Choroid plexus epithelial cell (primary cell): ENCODE data around the gene PMAIP1.

ENCODE experiments used
- DNase-seq: peaks from one replicate; pipeline ENCODE4 v3.0.0-alpha.2; 2010; ENCODE audit warnings: low read depth
- H3K4me3 ChIP-seq: 2 replicates; pipeline ENCODE4 v1.5.1; 2011; ENCODE audit warnings: low read depth, mild to moderate bottlenecking, control low read depth, low read length, moderate library complexity
- CTCF ChIP-seq: conservative IDR thresholded peaks from 2 replicates; pipeline ENCODE4 v1.5.1; 2011; ENCODE audit warnings: low read depth, mild to moderate bottlenecking, control low read depth, inconsistent platforms, low read length, moderate library complexity

Gene PMAIP1

GRCh38 chr18:59900222-59901128 is 679 bp downstream of the PMAIP1 start:
- H3K4me3 ChIP-seq, result peak overlapping the region; percentile 90
- no peak for TF ChIP-seq CTCF
- peak; percentile 92 for DNase-seq

DNA sequence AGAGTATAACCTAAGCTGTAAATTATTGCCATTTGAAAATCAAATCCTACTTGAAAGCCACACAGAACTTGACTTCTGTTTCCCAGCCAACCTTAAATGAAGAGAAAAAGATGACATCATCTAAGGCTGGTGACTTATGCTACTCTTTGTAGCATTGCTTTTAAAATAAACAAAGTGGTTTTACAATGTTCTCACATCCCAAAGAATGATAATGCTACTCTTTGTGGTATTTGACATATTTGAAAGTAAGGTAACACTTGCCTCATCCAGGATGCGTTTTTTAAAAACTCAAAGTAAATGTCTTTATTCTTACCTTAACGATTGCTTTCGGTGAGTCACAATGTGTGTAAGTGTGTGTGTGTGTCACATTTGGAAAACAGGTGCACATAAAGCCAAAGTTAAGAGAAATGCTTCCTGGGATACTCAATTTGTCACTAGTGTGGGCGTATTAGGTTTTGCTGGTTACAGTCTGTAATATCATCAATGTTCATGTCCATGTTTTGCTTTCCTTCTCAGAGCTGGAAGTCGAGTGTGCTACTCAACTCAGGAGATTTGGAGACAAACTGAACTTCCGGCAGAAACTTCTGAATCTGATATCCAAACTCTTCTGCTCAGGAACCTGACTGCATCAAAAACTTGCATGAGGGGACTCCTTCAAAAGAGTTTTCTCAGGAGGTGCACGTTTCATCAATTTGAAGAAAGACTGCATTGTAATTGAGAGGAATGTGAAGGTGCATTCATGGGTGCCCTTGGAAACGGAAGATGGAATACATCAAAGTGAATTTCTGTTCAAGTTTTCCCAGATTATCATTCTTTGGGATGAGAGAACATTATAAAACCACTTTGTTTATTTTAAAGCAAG is 2.6 kb downstream of the PMAIP1 start:
- DNase-seq, result peak; percentile 91
- peak overlapping the region; percentile 90 for H3K4me3 ChIP-seq
- no peak for TF ChIP-seq CTCF

DNA sequence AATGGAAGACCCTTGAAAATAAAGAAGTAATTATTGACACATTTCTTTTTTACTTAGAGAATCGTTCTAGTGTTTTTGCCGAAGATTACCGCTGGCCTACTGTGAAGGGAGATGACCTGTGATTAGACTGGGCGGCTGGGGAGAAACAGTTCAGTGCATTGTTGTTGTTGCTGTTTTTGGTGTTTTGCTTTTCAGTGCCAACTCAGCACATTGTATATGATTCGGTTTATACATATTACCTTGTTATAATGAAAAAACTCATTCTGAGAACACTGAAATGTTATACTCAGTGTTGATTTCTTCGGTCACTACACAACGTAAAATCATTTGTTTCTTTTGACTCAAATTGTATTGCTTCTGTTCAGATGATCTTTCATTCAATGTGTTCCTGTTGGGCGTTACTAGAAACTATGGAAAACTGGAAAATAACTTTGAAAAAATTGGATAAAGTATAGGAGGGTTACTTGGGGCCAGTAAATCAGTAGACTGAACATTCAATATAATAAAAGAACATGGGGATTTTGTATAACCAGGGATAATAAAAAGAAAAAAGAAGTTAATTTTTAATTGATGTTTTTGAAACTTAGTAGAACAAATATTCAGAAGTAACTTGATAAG is 3.3 kb downstream of the PMAIP1 start:
- H3K4me3 ChIP-seq, result peak overlapping the region; percentile 90
- DNase-seq, result no peak
- no peak for TF ChIP-seq CTCF

DNA sequence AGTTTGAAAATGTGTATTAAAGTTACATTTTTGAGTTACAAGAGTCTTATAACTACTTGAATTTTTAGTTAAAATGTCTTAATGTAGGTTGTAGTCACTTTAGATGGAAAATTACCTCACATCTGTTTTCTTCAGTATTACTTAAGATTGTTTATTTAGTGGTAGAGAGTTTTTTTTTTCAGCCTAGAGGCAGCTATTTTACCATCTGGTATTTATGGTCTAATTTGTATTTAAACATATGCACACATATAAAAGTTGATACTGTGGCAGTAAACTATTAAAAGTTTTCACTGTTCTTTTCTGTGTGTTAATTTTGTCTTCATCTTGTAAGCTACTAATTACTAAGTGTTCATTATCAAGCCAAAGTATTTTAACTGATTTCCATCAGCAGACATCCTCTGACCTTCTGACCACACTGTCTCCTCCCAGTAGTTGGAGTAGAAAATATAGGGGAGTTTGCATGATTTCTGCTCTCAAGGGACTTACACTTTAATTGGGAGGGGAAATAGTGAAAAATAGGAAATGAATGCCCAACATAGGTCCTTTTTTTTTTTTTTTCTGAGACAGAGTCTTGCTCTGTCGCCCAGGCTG is 4.3 kb downstream of the PMAIP1 start:
- no peak for TF ChIP-seq CTCF
- peak; percentile 47 for DNase-seq
- no peak overlapping the region for H3K4me3 ChIP-seq

DNA sequence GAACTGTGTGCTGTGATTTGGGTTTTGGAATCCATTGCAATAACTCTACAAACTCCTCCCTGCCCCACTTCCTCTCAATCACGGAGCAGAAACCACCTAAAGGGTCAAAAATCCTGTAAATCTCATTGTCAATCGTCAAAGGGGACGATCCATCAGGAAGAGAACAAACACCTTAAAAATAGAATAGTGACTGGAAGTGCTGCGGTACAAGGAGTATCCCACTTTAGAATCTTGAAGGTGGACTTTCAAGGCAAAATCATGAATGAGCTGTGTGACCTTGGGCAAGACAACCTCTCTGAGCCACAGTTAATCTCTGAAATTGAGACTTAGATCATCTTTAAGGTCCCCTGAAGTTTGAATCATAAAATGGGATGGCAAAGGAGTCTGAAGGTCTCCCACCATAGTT is 5.9 kb downstream of the PMAIP1 start:
- no peak overlapping the region for H3K4me3 ChIP-seq
- no peak for DNase-seq
- TF ChIP-seq CTCF, result no peak

DNA sequence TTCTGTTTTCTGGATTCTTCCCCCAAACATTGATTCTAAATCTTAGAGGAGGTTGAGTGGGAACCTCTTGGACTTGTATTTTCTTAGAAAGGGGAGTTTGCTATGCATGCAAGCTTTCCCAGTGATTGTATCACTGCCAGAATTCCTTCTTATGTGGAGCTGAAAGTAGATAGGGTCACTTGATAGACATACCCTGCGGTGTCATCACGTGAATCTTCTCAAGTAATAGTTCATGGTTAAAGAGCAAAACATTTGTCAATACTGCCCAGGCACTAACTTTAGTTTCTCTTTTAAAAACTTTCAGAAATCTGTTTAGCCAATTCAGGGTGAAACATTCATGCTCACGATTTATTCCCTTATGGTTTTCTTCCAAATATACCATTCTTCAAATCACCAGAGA is 6.4 kb downstream of the PMAIP1 start:
- peak; percentile 54 for DNase-seq
- no peak for TF ChIP-seq CTCF
- no peak overlapping the region for H3K4me3 ChIP-seq
